ENCODE measurements around the gene CCL20. TPM values are rescaled to one million over a fixed set of nuclear protein-coding genes. Genes with fewer than 3 reads are reported as not detected.

Gene CCL20
- total RNA-seq, 4 donors from 2014 or later = 3.1 TPM; not detected in 3

- ATAC-seq = peak; percentile 77
- 16 to 19% methylated on average over 7 to 10 of the region's 10 CpGs for WGBS, 2 donors (ENCODE audit: low coverage in 1 of 2)
- Histone ChIP-seq H3K9me3 (no peaks in the 10 kb centered on the region), H3K27ac (peak overlapping the region in 2 of 4 donors; percentile 69 to 80), H3K27me3 (peaks cover 10% of the 10 kb centered on the region), H3K4me1 (peaks cover 0 to 8% (median 0%) of the 10 kb centered on the region in 3 donors), H3K36me3 (no peaks in the 10 kb centered on the region), H3K4me3 (no peak overlapping the region)
- no peak for TF ChIP-seq POLR2A (IDR thresholded peaks at IDR 0.05)
- no peak for TF ChIP-seq CTCF (IDR thresholded peaks at IDR 0.05)
- TF ChIP-seq EP300 (IDR thresholded peaks at IDR 0.05) = no peak
- TF ChIP-seq POLR2AphosphoS5 (IDR thresholded peaks at IDR 0.05) = peak; percentile 85
Observed at GRCh38 chr2:227817850-227818674, 4.4 kb downstream of the CCL20 start.

- Histone ChIP-seq H3K27ac (peak overlapping the region in 2 of 4 donors; percentile 69 to 80), H3K36me3 (no peaks in the 10 kb centered on the region), H3K4me1 (peaks cover 0 to 8% (median 0%) of the 10 kb centered on the region in 3 donors), H3K27me3 (peaks cover 4% of the 10 kb centered on the region), H3K9me3 (no peaks in the 10 kb centered on the region), H3K4me3 (no peak overlapping the region)
- 71 to 73% methylated on average over 9 of the region's 9 CpGs for WGBS, 2 donors (ENCODE audit: low coverage in 1 of 2)
- ATAC-seq = peak; percentile 71
- no peak for TF ChIP-seq CTCF (IDR thresholded peaks at IDR 0.05)
- TF ChIP-seq POLR2AphosphoS5 (IDR thresholded peaks at IDR 0.05) = no peak
- TF ChIP-seq POLR2A (IDR thresholded peaks at IDR 0.05) = no peak
- no peak for TF ChIP-seq EP300 (IDR thresholded peaks at IDR 0.05)
Observed at GRCh38 chr2:227818675-227819397, 5.2 kb downstream of the CCL20 start.

- TF ChIP-seq EP300 (IDR thresholded peaks at IDR 0.05) (no peak), CTCF (IDR thresholded peaks at IDR 0.05) (no peak), POLR2AphosphoS5 (IDR thresholded peaks at IDR 0.05) (no peak), POLR2A (IDR thresholded peaks at IDR 0.05) (no peak)
- peaks cover 0 to 8% (median 0%) of the 10 kb centered on the region in 3 donors for H3K4me1 ChIP-seq
- H3K27me3 ChIP-seq = no peaks in the 10 kb centered on the region
- 79 to 85% methylated on average over 3 of the region's 3 CpGs for WGBS, 2 donors (ENCODE audit: low coverage in 1 of 2)
- H3K27ac ChIP-seq = peak overlapping the region in 1 of 4 donors; percentile 69
- H3K36me3 ChIP-seq = no peaks in the 10 kb centered on the region
- ATAC-seq = no peak
- H3K9me3 ChIP-seq = no peaks in the 10 kb centered on the region
- H3K4me3 ChIP-seq = no peak overlapping the region
Observed at GRCh38 chr2:227819398-227819697, 5.7 kb downstream of the CCL20 start.

- ATAC-seq = no peak
- 85 to 91% methylated on average over 2 to 4 of the region's 4 CpGs for WGBS, 2 donors (ENCODE audit: low coverage in 1 of 2)
- Histone ChIP-seq H3K9me3 (no peaks in the 10 kb centered on the region), H3K4me1 (peaks cover 0 to 8% (median 0%) of the 10 kb centered on the region in 3 donors), H3K27me3 (no peaks in the 10 kb centered on the region), H3K36me3 (no peaks in the 10 kb centered on the region), H3K27ac (no peak overlapping the region), H3K4me3 (no peak overlapping the region)
- TF ChIP-seq EP300 (IDR thresholded peaks at IDR 0.05) (no peak), POLR2A (IDR thresholded peaks at IDR 0.05) (no peak), POLR2AphosphoS5 (IDR thresholded peaks at IDR 0.05) (no peak), CTCF (IDR thresholded peaks at IDR 0.05) (no peak)
Observed at GRCh38 chr2:227821043-227821942, 7.7 kb downstream of the CCL20 start.
